HCT116 (cell line): Measurements from ENCODE around the gene KRT74. TPM values are rescaled to one million over a fixed set of nuclear protein-coding genes. Genes with fewer than 3 reads are reported as not detected.

Experiments used
- ATAC-seq: fragments of 200-7000 bp; cut with Tn5 transposase; 2 replicates; pipeline ENCODE4 v1.9.1; 2020; ENCODE audit warnings: mild to moderate bottlenecking, moderate library complexity
- BruUV-seq: library from RNA; stranded (reverse); fragments of 400-500 nt; replicated peaks from 2 replicates; lab custom pipeline; 2021; lab: Mats Ljungman, UMichigan
- CTCF ChIA-PET: fragments of 300-600 bp; sonication (Branson Sonifier 250); formaldehyde crosslinking; loops from one replicate; lab custom pipeline; 2021; ENCODE audit warnings: antibody characterized with exemption; lab: Charles Lee
- POLR2A ChIA-PET: fragments of 300-600, 350-600 bp; sonication (Branson Sonifier 250); formaldehyde crosslinking; loops from one replicate; lab custom pipeline; 2021; ENCODE audit warnings: antibody characterized with exemption; lab: Charles Lee
- RAD21 ChIA-PET, 2 experiments: fragments of 300-600 bp; sonication (Branson Sonifier 250); formaldehyde crosslinking; loops; one replicate each; lab custom pipeline; 2023; ENCODE audit warnings: low total read pairs in 2 of 2; ENCODE audit not compliant: uncharacterized antibody in 2 of 2, unreplicated experiment in 2 of 2, low non-redundant PET in 1 of 2; lab: Charles Lee
- DNase-seq: peaks from one replicate; pipeline ENCODE4 v3.0.0-alpha.2; 2010; ENCODE audit warnings: low read depth, low spot score
- H2AFZ ChIP-seq: fragments of 200-600 bp; shearing (Covaris generic), sonication (generic); 2 replicates; pipeline ENCODE4 v1.6.1; 2017; ENCODE audit warnings: low read depth, mixed run types, mixed read lengths, antibody characterized with exemption, low read length; ENCODE audit not compliant: poor library complexity, severe bottlenecking
- H3K27ac ChIP-seq: 2 replicates; pipeline ENCODE4 v1.5.1; 2012; ENCODE audit warnings: low read depth, low read length
- H3K27me3 ChIP-seq: fragments of 200-600 bp; sonication (generic); 2 replicates; pipeline ENCODE4 v1.6.1; 2016; ENCODE audit warnings: mixed run types, low read length, mixed read lengths; ENCODE audit not compliant: insufficient read depth
- H3K36me3 ChIP-seq, 2 experiments: fragments of 200-500 bp in 1 of 2; fragments of 200-600 bp in 1 of 2; sonication (Bioruptor generic) in 1 of 2; sonication (generic) in 1 of 2; 2 replicates each; pipeline versions ENCODE4 v1.5.1 to v1.6.1; 2014 to 2016; ENCODE audit warnings: low read length in 2 of 2, inconsistent platforms in 1 of 2, mixed read lengths in 1 of 2, mixed run types in 1 of 2; ENCODE audit not compliant: insufficient read depth in 2 of 2, control insufficient read depth in 1 of 2
- H3K4me1 ChIP-seq, 2 experiments: fragments of 200-600 bp in 1 of 2; sonication (generic) in 1 of 2; 2 replicates each; pipeline versions ENCODE4 v1.5.1 to v1.6.1; 2012 to 2017; ENCODE audit warnings: low read length in 2 of 2, inconsistent platforms in 1 of 2, mild to moderate bottlenecking in 1 of 2, mixed read lengths in 1 of 2, mixed run types in 1 of 2, moderate library complexity in 1 of 2; ENCODE audit not compliant: insufficient read depth in 2 of 2, control insufficient read depth in 1 of 2
- H3K4me2 ChIP-seq: fragments of 200-600 bp; sonication (generic); 2 replicates; pipeline ENCODE4 v1.6.1; 2017; ENCODE audit warnings: mixed run types, low read length, mixed read lengths
- H3K4me3 ChIP-seq, 2 experiments: fragments of 200-600 bp in 1 of 2; sonication (generic) in 1 of 2; replicated peaks in 1 of 2; 2 replicates each; pipeline ENCODE4 v1.5.1; 2011 to 2016; ENCODE audit warnings: low read length in 2 of 2, control low read depth in 1 of 2, low read depth in 1 of 2, mild to moderate bottlenecking in 1 of 2, mixed read lengths in 1 of 2, mixed run types in 1 of 2
- H3K79me2 ChIP-seq: fragments of 200-600 bp; sonication (generic); 2 replicates; pipeline ENCODE4 v1.6.1; 2017; ENCODE audit warnings: mild to moderate bottlenecking, mixed run types, low read length, moderate library complexity, mixed read lengths; ENCODE audit not compliant: insufficient read depth
- H3K9ac ChIP-seq: fragments of 200-600 bp; sonication (generic); 2 replicates; pipeline ENCODE4 v1.6.1; 2016; ENCODE audit warnings: low read length, mixed read lengths
- H3K9me2 ChIP-seq: fragments of 200-600 bp; sonication (generic), shearing (Covaris generic); 2 replicates; pipeline ENCODE4 v1.6.1; 2017; ENCODE audit warnings: mixed run types, mild to moderate bottlenecking, moderate library complexity; ENCODE audit not compliant: insufficient read depth
- H3K9me3 ChIP-seq, 2 experiments: fragments of 200-500 bp in 1 of 2; fragments of 200-600 bp in 1 of 2; sonication (Bioruptor generic) in 1 of 2; sonication (generic) in 1 of 2; 2 replicates each; pipeline ENCODE4 v1.6.1; 2014 to 2017; ENCODE audit warnings: low read length in 2 of 2, mixed read lengths in 2 of 2, inconsistent platforms in 1 of 2, low read depth in 1 of 2, mild to moderate bottlenecking in 1 of 2, mixed run types in 1 of 2, moderate library complexity in 1 of 2; ENCODE audit not compliant: control insufficient read depth in 1 of 2, insufficient read depth in 1 of 2
- H4K20me1 ChIP-seq: fragments of 200-600 bp; sonication (generic), shearing (Covaris generic); 2 replicates; pipeline ENCODE4 v1.6.1; 2017; ENCODE audit warnings: mixed run types, mild to moderate bottlenecking, moderate library complexity; ENCODE audit not compliant: insufficient read depth
- ATF3 ChIP-seq: IDR thresholded peaks from 2 replicates; pipeline ENCODE4 v1.6.1; 2012
- ZNF274 ChIP-seq: fragments of 200-500 bp; sonication (Bioruptor generic); IDR thresholded peaks from 2 replicates; pipeline ENCODE4 v1.6.1; 2014; ENCODE audit warnings: mild to moderate bottlenecking, low read depth, low read length, inconsistent platforms
- intact Hi-C: fragments of 100-400 bp; cut with micrococcal nuclease; formaldehyde crosslinking; loops from 2 replicates; pipeline ENCODE4 v1.10.0; 2022
- total RNA-seq: library from RNA; stranded (reverse); gene quantifications from one replicate; pipeline ENCODE4 v1.2.1, GENCODE V29; 2021; ENCODE audit not compliant: unreplicated experiment
- TF ChIP-seq, protein P1 (sequence below): IDR thresholded peaks from 2 replicates; pipeline ENCODE4 v1.6.1; 2012; ENCODE audit warnings: low read depth

Gene KRT74
- total RNA-seq, 1 experiment from 2014 or later = not detected

- no peaks in the 10 kb centered on the region for H3K36me3 ChIP-seq
- no TSS peak for BruUV-seq
- POLR2A ChIA-PET = no interaction called here
Observed at GRCh38 chr12:52531566-52532300, 41.9 kb downstream of the KRT74 start.

More at GRCh38 chr12:52531566-52532300, 41.9 kb downstream of the KRT74 start:
- DNase-seq = no peak
- no peak for ATAC-seq
- Histone ChIP-seq H3K27me3 (no peaks in the 10 kb centered on the region), H3K4me3 (no peak overlapping the region), H3K4me1 (no peaks in the 10 kb centered on the region), H3K79me2 (no peaks in the 10 kb centered on the region), H3K27ac (no peak overlapping the region), H3K9me3 (no peaks in the 10 kb centered on the region), H3K4me2 (no peak overlapping the region), H3K9ac (no peak overlapping the region), H3K9me2 (no peaks in the 10 kb centered on the region), H4K20me1 (no peaks in the 10 kb centered on the region), H2AFZ (no peak overlapping the region)
- intact Hi-C loops = no loop called here
- ChIA-PET CTCF (no interaction called here), RAD21 (no interaction called here)
- TF ChIP-seq ZNF274 (no peak), ATF3 (no peak)
- TF ChIP-seq, protein P1, sequence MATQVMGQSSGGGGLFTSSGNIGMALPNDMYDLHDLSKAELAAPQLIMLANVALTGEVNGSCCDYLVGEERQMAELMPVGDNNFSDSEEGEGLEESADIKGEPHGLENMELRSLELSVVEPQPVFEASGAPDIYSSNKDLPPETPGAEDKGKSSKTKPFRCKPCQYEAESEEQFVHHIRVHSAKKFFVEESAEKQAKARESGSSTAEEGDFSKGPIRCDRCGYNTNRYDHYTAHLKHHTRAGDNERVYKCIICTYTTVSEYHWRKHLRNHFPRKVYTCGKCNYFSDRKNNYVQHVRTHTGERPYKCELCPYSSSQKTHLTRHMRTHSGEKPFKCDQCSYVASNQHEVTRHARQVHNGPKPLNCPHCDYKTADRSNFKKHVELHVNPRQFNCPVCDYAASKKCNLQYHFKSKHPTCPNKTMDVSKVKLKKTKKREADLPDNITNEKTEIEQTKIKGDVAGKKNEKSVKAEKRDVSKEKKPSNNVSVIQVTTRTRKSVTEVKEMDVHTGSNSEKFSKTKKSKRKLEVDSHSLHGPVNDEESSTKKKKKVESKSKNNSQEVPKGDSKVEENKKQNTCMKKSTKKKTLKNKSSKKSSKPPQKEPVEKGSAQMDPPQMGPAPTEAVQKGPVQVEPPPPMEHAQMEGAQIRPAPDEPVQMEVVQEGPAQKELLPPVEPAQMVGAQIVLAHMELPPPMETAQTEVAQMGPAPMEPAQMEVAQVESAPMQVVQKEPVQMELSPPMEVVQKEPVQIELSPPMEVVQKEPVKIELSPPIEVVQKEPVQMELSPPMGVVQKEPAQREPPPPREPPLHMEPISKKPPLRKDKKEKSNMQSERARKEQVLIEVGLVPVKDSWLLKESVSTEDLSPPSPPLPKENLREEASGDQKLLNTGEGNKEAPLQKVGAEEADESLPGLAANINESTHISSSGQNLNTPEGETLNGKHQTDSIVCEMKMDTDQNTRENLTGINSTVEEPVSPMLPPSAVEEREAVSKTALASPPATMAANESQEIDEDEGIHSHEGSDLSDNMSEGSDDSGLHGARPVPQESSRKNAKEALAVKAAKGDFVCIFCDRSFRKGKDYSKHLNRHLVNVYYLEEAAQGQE = no peak
